Choroid plexus epithelial cell (primary cell): ENCODE results near the gene DDX21.
"Not testable (repeated sequence)": the region's sequence is repeated elsewhere in the genome, so short reads cannot be mapped to it uniquely, and the experiment has no call there.

Source experiments
- DNase-seq: peaks from one replicate; pipeline ENCODE4 v3.0.0-alpha.2; 2010; ENCODE audit warnings: low read depth
- H3K4me3 ChIP-seq: 2 replicates; pipeline ENCODE4 v1.5.1; 2011; ENCODE audit warnings: low read depth, mild to moderate bottlenecking, control low read depth, low read length, moderate library complexity
- CTCF ChIP-seq: conservative IDR thresholded peaks from 2 replicates; pipeline ENCODE4 v1.5.1; 2011; ENCODE audit warnings: low read depth, mild to moderate bottlenecking, control low read depth, inconsistent platforms, low read length, moderate library complexity

DDX21 gene

GRCh38 chr10:68959695-68960527 is 3.9 kb downstream of the DDX21 start:
- no peak overlapping the region for H3K4me3 ChIP-seq
- no peak for TF ChIP-seq CTCF
- no peak for DNase-seq

GRCh38 chr10:68963151-68963550 is 7.2 kb downstream of the DDX21 start:
- DNase-seq = no peak
- no peak overlapping the region for H3K4me3 ChIP-seq
- no peak for TF ChIP-seq CTCF

- TF ChIP-seq CTCF = no peak
- DNase-seq = no peak
- H3K4me3 ChIP-seq = no peak overlapping the region
Measured at GRCh38 chr10:68973975-68974374, 18.0 kb downstream of the DDX21 start.

- not testable (repeated sequence) for DNase-seq
Measured at GRCh38 chr10:68975936-68976473, 20.0 kb downstream of the DDX21 start.

DNA sequence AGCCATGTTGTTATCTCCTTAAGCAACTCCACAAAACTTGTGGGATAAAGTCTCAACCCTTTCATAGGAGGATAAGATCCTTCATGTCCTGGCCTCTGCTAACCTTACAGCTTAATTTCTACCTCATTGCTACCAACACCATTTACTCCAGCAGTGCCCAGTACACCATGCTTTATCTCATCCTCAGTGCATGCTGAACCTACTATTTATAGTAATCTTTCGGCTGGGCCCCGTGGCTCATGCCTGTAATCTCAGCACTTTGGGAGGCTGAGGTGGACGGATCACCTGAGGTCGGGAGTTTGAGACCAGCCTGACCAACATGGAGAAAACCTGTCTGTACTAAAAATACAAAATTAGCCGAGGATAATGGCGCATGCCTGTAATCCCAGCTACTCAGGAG is 23.8 kb downstream of the DDX21 start:
- DNase-seq, H3K4me3 ChIP-seq: not testable (repeated sequence)

More at GRCh38 chr10:68975936-68976473, 20.0 kb downstream of the DDX21 start:
- not testable (repeated sequence) for H3K4me3 ChIP-seq

DNA sequence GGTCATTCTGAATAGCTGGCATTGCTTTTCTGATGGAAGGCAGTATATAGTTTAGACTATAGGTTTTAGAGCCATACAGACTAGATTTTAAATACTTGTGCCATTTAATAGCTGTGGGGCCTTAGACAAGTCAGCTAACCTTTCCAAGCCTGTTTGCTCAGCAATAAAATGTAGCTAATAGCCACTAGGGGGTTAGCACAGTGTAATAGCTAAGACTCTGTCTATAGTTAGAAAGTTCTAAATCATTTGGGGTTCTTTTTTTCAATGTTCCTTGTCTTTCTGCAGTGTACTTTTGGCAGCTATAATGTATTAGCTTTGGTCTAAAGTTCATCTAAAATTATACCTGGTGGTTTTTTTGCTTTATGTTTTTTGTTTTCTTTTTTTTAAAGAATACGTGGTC is 25.1 kb downstream of the DDX21 start:
- DNase-seq = peak; percentile 56
- H3K4me3 ChIP-seq = no peak overlapping the region
- TF ChIP-seq CTCF = peak; percentile 56

DNA sequence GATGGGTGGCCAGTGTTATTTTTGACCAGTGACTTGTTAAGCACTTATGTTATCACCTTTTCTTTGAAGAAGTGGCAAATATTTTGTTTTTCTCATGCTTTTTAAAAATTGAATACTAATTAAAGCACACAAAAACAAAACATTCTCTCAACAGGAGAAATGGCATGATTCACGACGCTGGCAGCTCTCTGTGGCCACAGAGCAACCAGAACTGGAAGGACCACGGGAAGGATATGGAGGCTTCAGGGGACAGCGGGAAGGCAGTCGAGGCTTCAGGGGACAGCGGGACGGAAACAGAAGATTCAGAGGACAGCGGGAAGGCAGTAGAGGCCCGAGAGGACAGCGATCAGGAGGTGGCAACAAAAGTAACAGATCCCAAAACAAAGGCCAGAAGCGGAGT is 26.4 kb downstream of the DDX21 start:
- no peak overlapping the region for H3K4me3 ChIP-seq
- DNase-seq = no peak
- no peak for TF ChIP-seq CTCF

DNA sequence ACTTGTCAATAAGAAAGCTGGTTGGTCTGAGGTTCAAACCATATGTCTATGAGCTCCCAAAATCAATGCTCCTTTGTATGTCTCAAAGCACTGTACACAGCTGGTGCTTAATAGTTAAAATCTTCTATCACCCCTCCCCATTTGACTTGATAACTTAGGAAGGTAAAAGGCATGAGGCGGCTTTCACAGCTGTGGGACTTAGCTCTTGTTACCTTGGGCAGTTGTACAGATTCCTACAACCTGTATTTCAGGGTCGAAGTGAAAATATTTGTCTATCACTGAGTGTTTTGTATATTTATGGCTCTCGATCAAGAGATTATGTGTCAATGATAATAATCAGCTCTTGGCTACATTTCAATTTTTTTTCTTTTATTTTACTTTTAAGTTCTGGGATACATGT is 31.6 kb downstream of the DDX21 start:
- DNase-seq = no peak
- TF ChIP-seq CTCF = no peak
- H3K4me3 ChIP-seq = no peak overlapping the region
